H7 (cell line): ENCODE results near the gene C12orf75. TPM values are rescaled to one million over a fixed set of nuclear protein-coding genes. Genes with fewer than 3 reads are reported as not detected.
"Not testable (repeated sequence)": the region's sequence is repeated elsewhere in the genome, so short reads cannot be mapped to it uniquely, and the experiment has no call there.

Source experiments
- DNase-seq: peaks from one replicate; pipeline ENCODE4 v3.0.0; 2012
- H3K27me3 ChIP-seq: 2 replicates; pipeline ENCODE4 v1.6.0; 2011; ENCODE audit warnings: mild to moderate bottlenecking, low read length; ENCODE audit not compliant: control insufficient read depth, insufficient read depth
- H3K36me3 ChIP-seq: replicated peaks from 2 replicates; pipeline ENCODE4 v1.5.1; 2011; ENCODE audit warnings: low read length; ENCODE audit not compliant: control insufficient read depth, insufficient read depth
- H3K4me3 ChIP-seq: 2 replicates; pipeline ENCODE4 v1.5.1; 2011; ENCODE audit warnings: low read depth, mild to moderate bottlenecking, control low read depth, low read length, moderate library complexity; ENCODE audit not compliant: insufficient read depth
- total RNA-seq: library from RNA; depleted of rRNA; stranded (reverse); fragments of >200 nt; shearing (Covaris generic); gene quantifications from 2 replicates; pipeline ENCODE4 v1.2.3, GENCODE V29; 2014

The C12orf75 gene
- total RNA-seq, 1 experiment from 2014 or later = 7.7 TPM

- H3K4me3 ChIP-seq = no peak overlapping the region
- no peak for DNase-seq
- no peaks in the 10 kb centered on the region for H3K36me3 ChIP-seq
- H3K27me3 ChIP-seq = peaks cover 2% of the 10 kb centered on the region; the same call in 1 of the 2 replicates
Measured at GRCh38 chr12:105337391-105337790, 6.9 kb downstream of the C12orf75 start.

GRCh38 chr12:105338966-105339365, 8.5 kb downstream of the C12orf75 start:
- no peaks in the 10 kb centered on the region for H3K36me3 ChIP-seq
- H3K27me3 ChIP-seq = no peaks in the 10 kb centered on the region
- DNase-seq = no peak
- H3K4me3 ChIP-seq = no peak overlapping the region

- H3K4me3 ChIP-seq = no peak overlapping the region
- no peaks in the 10 kb centered on the region for H3K36me3 ChIP-seq
- no peak for DNase-seq
- H3K27me3 ChIP-seq = no peaks in the 10 kb centered on the region
Measured at GRCh38 chr12:105341010-105341409, 10.5 kb downstream of the C12orf75 start.

- not testable (repeated sequence) for DNase-seq, H3K4me3 ChIP-seq, H3K36me3 ChIP-seq, H3K27me3 ChIP-seq
Measured at GRCh38 chr12:105341620-105342019, 11.1 kb downstream of the C12orf75 start.

- no peak for DNase-seq
- Histone ChIP-seq H3K36me3 (no peaks in the 10 kb centered on the region), H3K27me3 (no peaks in the 10 kb centered on the region), H3K4me3 (no peak overlapping the region)
Measured at GRCh38 chr12:105342464-105342863, 12.0 kb downstream of the C12orf75 start.

- H3K27me3 ChIP-seq = no peaks in the 10 kb centered on the region
Measured at GRCh38 chr12:105343836-105344235, 13.3 kb downstream of the C12orf75 start.

GRCh38 chr12:105347499-105347898, 17.0 kb downstream of the C12orf75 start:
- DNase-seq = no peak

More at GRCh38 chr12:105343836-105344235, 13.3 kb downstream of the C12orf75 start:
- H3K4me3 ChIP-seq = no peak overlapping the region
- DNase-seq = no peak
- H3K36me3 ChIP-seq = no peaks in the 10 kb centered on the region

GRCh38 chr12:105348142-105348541, 17.7 kb downstream of the C12orf75 start:
- DNase-seq = no peak
- Histone ChIP-seq H3K27me3 (no peaks in the 10 kb centered on the region; the same call in 1 of the 2 replicates), H3K36me3 (no peaks in the 10 kb centered on the region), H3K4me3 (no peak overlapping the region)

More at GRCh38 chr12:105347499-105347898, 17.0 kb downstream of the C12orf75 start:
- Histone ChIP-seq H3K27me3 (no peaks in the 10 kb centered on the region; the same call in 1 of the 2 replicates), H3K36me3 (no peaks in the 10 kb centered on the region), H3K4me3 (no peak overlapping the region)

- Histone ChIP-seq H3K27me3 (no peaks in the 10 kb centered on the region; the same call in 1 of the 2 replicates), H3K36me3 (no peaks in the 10 kb centered on the region), H3K4me3 (no peak overlapping the region)
- DNase-seq = no peak
Measured at GRCh38 chr12:105348561-105348960, 18.1 kb downstream of the C12orf75 start.

- Histone ChIP-seq H3K27me3 (no peaks in the 10 kb centered on the region; the same call in 1 of the 2 replicates), H3K4me3 (no peak overlapping the region), H3K36me3 (no peaks in the 10 kb centered on the region)
- DNase-seq = no peak
Measured at GRCh38 chr12:105349138-105349537, 18.6 kb downstream of the C12orf75 start.

GRCh38 chr12:105351523-105351922, 21.0 kb downstream of the C12orf75 start:
- H3K36me3 ChIP-seq = no peaks in the 10 kb centered on the region
- no peaks in the 10 kb centered on the region; the same call in 1 of the 2 replicates for H3K27me3 ChIP-seq
- no peak for DNase-seq
- no peak overlapping the region for H3K4me3 ChIP-seq

GRCh38 chr12:105352052-105352451, 21.6 kb downstream of the C12orf75 start:
- Histone ChIP-seq H3K36me3 (no peaks in the 10 kb centered on the region), H3K27me3 (no peaks in the 10 kb centered on the region; the same call in 1 of the 2 replicates), H3K4me3 (no peak overlapping the region)
- no peak for DNase-seq

- Histone ChIP-seq H3K27me3 (no peaks in the 10 kb centered on the region; the same call in 1 of the 2 replicates), H3K36me3 (no peaks in the 10 kb centered on the region), H3K4me3 (no peak overlapping the region)
- DNase-seq = peak; percentile 15
Measured at GRCh38 chr12:105352940-105353635, 22.6 kb downstream of the C12orf75 start.

- Histone ChIP-seq H3K4me3 (no peak overlapping the region), H3K36me3 (no peaks in the 10 kb centered on the region), H3K27me3 (no peaks in the 10 kb centered on the region)
- DNase-seq = no peak
Measured at GRCh38 chr12:105355752-105356151, 25.3 kb downstream of the C12orf75 start.

- no peaks in the 10 kb centered on the region for H3K36me3 ChIP-seq
- DNase-seq = no peak
Measured at GRCh38 chr12:105357162-105357691, 26.7 kb downstream of the C12orf75 start.

More at GRCh38 chr12:105357162-105357691, 26.7 kb downstream of the C12orf75 start:
- no peaks in the 10 kb centered on the region for H3K27me3 ChIP-seq
- no peak overlapping the region for H3K4me3 ChIP-seq
